ENCODE data around the gene SH3GL1. TPM values are rescaled to one million over a fixed set of nuclear protein-coding genes. Genes with fewer than 3 reads are reported as not detected.

Gene SH3GL1
- total and polyA plus RNA-seq, 8 donors, result 25.9 to 34.2 (median 27.6) TPM

- Histone ChIP-seq H3K36me3 (no peaks in the 10 kb centered on the region), H3K4me3 (no peak overlapping the region), H3K9me3 (no peaks in the 10 kb centered on the region), H3K27ac (no peak overlapping the region), H3K4me1 (no peaks in the 10 kb centered on the region), H3K27me3 (no peaks in the 10 kb centered on the region)
- WGBS, 2 donors, result 37 to 38% methylated on average over 12 of the region's 12 CpGs
- ATAC-seq, result peak in 2 of 4 donors; percentile 41 to 57
- TF ChIP-seq, protein P1, sequence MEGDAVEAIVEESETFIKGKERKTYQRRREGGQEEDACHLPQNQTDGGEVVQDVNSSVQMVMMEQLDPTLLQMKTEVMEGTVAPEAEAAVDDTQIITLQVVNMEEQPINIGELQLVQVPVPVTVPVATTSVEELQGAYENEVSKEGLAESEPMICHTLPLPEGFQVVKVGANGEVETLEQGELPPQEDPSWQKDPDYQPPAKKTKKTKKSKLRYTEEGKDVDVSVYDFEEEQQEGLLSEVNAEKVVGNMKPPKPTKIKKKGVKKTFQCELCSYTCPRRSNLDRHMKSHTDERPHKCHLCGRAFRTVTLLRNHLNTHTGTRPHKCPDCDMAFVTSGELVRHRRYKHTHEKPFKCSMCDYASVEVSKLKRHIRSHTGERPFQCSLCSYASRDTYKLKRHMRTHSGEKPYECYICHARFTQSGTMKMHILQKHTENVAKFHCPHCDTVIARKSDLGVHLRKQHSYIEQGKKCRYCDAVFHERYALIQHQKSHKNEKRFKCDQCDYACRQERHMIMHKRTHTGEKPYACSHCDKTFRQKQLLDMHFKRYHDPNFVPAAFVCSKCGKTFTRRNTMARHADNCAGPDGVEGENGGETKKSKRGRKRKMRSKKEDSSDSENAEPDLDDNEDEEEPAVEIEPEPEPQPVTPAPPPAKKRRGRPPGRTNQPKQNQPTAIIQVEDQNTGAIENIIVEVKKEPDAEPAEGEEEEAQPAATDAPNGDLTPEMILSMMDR (IDR thresholded peaks at IDR 0.05), result no peak
- intact Hi-C loops (cut with DNase I), result no loop called here
- no peak for FAIRE-seq
- no peak for DNase-seq
Observed at GRCh38 chr19:4313847-4314490, 86.4 kb downstream of the SH3GL1 start.

Small RNAs within 50 kb of the gene (microRNA-seq; reads per million reads assigned to microRNA genes)
- gene MIR4746, result 0 to 0.59 reads per million in 2 donors

Other genes with a start within 250 kb of the SH3GL1 start
- under 1 TPM in 1 of 6 donors, not detected in 5; 0.67 TPM for gene CREB3L3, start 246.9 kb downstream of the SH3GL1 start, total RNA-seq
- under 1 TPM in 1 of 2 donors, not detected in 1; 0.27 TPM for gene CREB3L3, start 246.9 kb downstream of the SH3GL1 start, polyA plus RNA-seq
- 10 to 100 TPM; 10.9 to 16.6 (median 12.4) TPM for gene SIRT6, start 218.0 kb downstream of the SH3GL1 start, total RNA-seq
- 10 to 100 TPM; 30.8 to 47.4 TPM for gene SIRT6, start 218.0 kb downstream of the SH3GL1 start, polyA plus RNA-seq
- gene ANKRD24, start 217.9 kb downstream of the SH3GL1 start, total RNA-seq, result 1 to 10 TPM in 5 of 6 donors, under 1 TPM in 1; 0.70 to 2.6 (median 1.5) TPM
- gene ANKRD24, start 217.9 kb downstream of the SH3GL1 start, polyA plus RNA-seq, result 10 to 100 TPM in 1 of 2 donors, 1 to 10 TPM in 1; 7.8 to 14.2 TPM
- 1 to 10 TPM in 4 of 6 donors, not detected in 2; 1.1 to 2.2 (median 1.3) TPM for gene EBI3, start 171.0 kb downstream of the SH3GL1 start, total RNA-seq
- under 1 TPM; 0.52 to 0.87 TPM for gene EBI3, start 171.0 kb downstream of the SH3GL1 start, polyA plus RNA-seq
- 10 to 100 TPM in 4 of 6 donors, 1 to 10 TPM in 2; 9.8 to 13.9 (median 11.2) TPM for gene YJU2, start 153.5 kb downstream of the SH3GL1 start, total RNA-seq
- 10 to 100 TPM; 25.0 to 32.0 TPM for gene YJU2, start 153.5 kb downstream of the SH3GL1 start, polyA plus RNA-seq
- gene SHD, start 121.3 kb downstream of the SH3GL1 start, total RNA-seq, result not detected
- gene SHD, start 121.3 kb downstream of the SH3GL1 start, polyA plus RNA-seq, result not detected
- gene TMIGD2, start 98.2 kb downstream of the SH3GL1 start, total RNA-seq, result under 1 TPM in 2 of 6 donors, not detected in 4; 0.16 to 0.28 TPM
- gene TMIGD2, start 98.2 kb downstream of the SH3GL1 start, polyA plus RNA-seq, result not detected
- under 1 TPM in 1 of 6 donors, not detected in 5; 0.50 TPM for gene FSD1, start 95.9 kb downstream of the SH3GL1 start, total RNA-seq
- under 1 TPM in 1 of 2 donors, not detected in 1; 0.21 TPM for gene FSD1, start 95.9 kb downstream of the SH3GL1 start, polyA plus RNA-seq
- gene STAP2, start 61.7 kb downstream of the SH3GL1 start, total RNA-seq, result 10 to 100 TPM; 17.4 to 45.4 (median 23.3) TPM
- gene STAP2, start 61.7 kb downstream of the SH3GL1 start, polyA plus RNA-seq, result 10 to 100 TPM; 46.6 to 65.5 TPM
- gene MPND, start 57.0 kb downstream of the SH3GL1 start, total RNA-seq, result 10 to 100 TPM; 11.8 to 20.0 (median 14.9) TPM
- 10 to 100 TPM; 16.7 to 18.9 TPM for gene MPND, start 57.0 kb downstream of the SH3GL1 start, polyA plus RNA-seq
- 1 to 10 TPM; 2.8 to 5.0 (median 3.9) TPM for gene CHAF1A, start 2.1 kb upstream of the SH3GL1 start, total RNA-seq
- gene CHAF1A, start 2.1 kb upstream of the SH3GL1 start, polyA plus RNA-seq, result 1 to 10 TPM; 3.8 to 4.3 TPM
- 10 to 100 TPM; 57.2 to 79.3 (median 67.0) TPM for gene UBXN6, start 57.2 kb upstream of the SH3GL1 start, total RNA-seq
- gene UBXN6, start 57.2 kb upstream of the SH3GL1 start, polyA plus RNA-seq, result 100 to 1,000 TPM; 110 to 130 TPM
- 10 to 100 TPM; 12.8 to 23.4 (median 16.3) TPM for gene HDGFL2, start 71.8 kb upstream of the SH3GL1 start, total RNA-seq
- 10 to 100 TPM; 32.8 to 32.9 TPM for gene HDGFL2, start 71.8 kb upstream of the SH3GL1 start, polyA plus RNA-seq
- gene PLIN4, start 117.9 kb upstream of the SH3GL1 start, total RNA-seq, result 10 to 100 TPM in 3 of 6 donors, 1 to 10 TPM in 3; 2.2 to 17.8 (median 9.2) TPM
- 100 to 1,000 TPM in 1 of 2 donors, 10 to 100 TPM in 1; 23.6 to 138 TPM for gene PLIN4, start 117.9 kb upstream of the SH3GL1 start, polyA plus RNA-seq
- 10 to 100 TPM; 30.6 to 80.2 (median 41.3) TPM for gene PLIN5, start 134.7 kb upstream of the SH3GL1 start, total RNA-seq
- 100 to 1,000 TPM; 193 to 533 TPM for gene PLIN5, start 134.7 kb upstream of the SH3GL1 start, polyA plus RNA-seq
- gene LRG1, start 139.5 kb upstream of the SH3GL1 start, total RNA-seq, result 10 to 100 TPM in 5 of 6 donors, 1 to 10 TPM in 1; 7.9 to 53.6 (median 14.8) TPM
- 10 to 100 TPM; 22.1 to 36.4 TPM for gene LRG1, start 139.5 kb upstream of the SH3GL1 start, polyA plus RNA-seq
- gene SEMA6B, start 159.1 kb upstream of the SH3GL1 start, total RNA-seq, result 1 to 10 TPM; 2.2 to 4.7 (median 2.5) TPM
- gene SEMA6B, start 159.1 kb upstream of the SH3GL1 start, polyA plus RNA-seq, result 1 to 10 TPM; 4.4 TPM
- gene TNFAIP8L1, start 239.0 kb upstream of the SH3GL1 start, total RNA-seq, result 1 to 10 TPM; 1.2 to 3.3 (median 1.6) TPM
- 1 to 10 TPM; 3.5 to 3.6 TPM for gene TNFAIP8L1, start 239.0 kb upstream of the SH3GL1 start, polyA plus RNA-seq

Data from pancreas (tissue), 10 donors.